Measurements from ENCODE around the gene SLC35F2.

Gene SLC35F2

GRCh38 chr11:107830915-107831540 is 27.6 kb downstream of the SLC35F2 start:
- no peak overlapping the region for H2BK120ac ChIP-seq (ENCODE audit: insufficient read depth, low read length, poor library complexity)
- no CpG with 5 or more reads among the region's 5 CpGs for WGBS (ENCODE audit: extremely low coverage, insufficient coverage, insufficient read length)
- peak overlapping the region; percentile 46 for H2AK5ac ChIP-seq (ENCODE audit: low read length)
- H2BK5ac ChIP-seq (ENCODE audit: low read depth, low read length, poor library complexity): no peak overlapping the region
- peaks cover 2% of the 10 kb centered on the region for H3K79me1 ChIP-seq (ENCODE audit: low read length)
- H3K27ac ChIP-seq (ENCODE audit: low read depth, low read length): no peak overlapping the region
- H3K9ac ChIP-seq (ENCODE audit: low read length): no peak overlapping the region
- no peak overlapping the region for H3K4me3 ChIP-seq (ENCODE audit: low read depth, low read length)
- H3K23ac ChIP-seq (ENCODE audit: low read length): no peak overlapping the region
- H4K12ac ChIP-seq (ENCODE audit: low read depth, low read length): no peak overlapping the region
- peak overlapping the region; percentile 14 for H4K91ac ChIP-seq (ENCODE audit: low read depth, low read length)
- H3K9me3 ChIP-seq (ENCODE audit: insufficient read depth, low read depth, low read length): no peaks in the 10 kb centered on the region
- H3K14ac ChIP-seq (ENCODE audit: low read length): no peak overlapping the region
- no peaks in the 10 kb centered on the region for H3K27me3 ChIP-seq (ENCODE audit: insufficient read depth, low read length)
- H2BK12ac ChIP-seq (ENCODE audit: low read length): no peak overlapping the region
- peak overlapping the region; percentile 71 for H3K18ac ChIP-seq (ENCODE audit: low read length)
- H3K36me3 ChIP-seq (ENCODE audit: control insufficient read depth in 1 of 2, insufficient read depth in 2 of 2, low read length in 2 of 2): peaks cover 0 to 4% of the 10 kb centered on the region in 2 experiments
- no peak overlapping the region for H2AFZ ChIP-seq (ENCODE audit: insufficient read depth, low read length, poor library complexity)
- no peak overlapping the region for H3K4me2 ChIP-seq (ENCODE audit: low read length)
- DNase-seq: no peak
- H3K79me2 ChIP-seq (ENCODE audit: control insufficient read depth, insufficient read depth, low read length, poor library complexity): no peaks in the 10 kb centered on the region
- H4K8ac ChIP-seq (ENCODE audit: low read depth, low read length): no peak overlapping the region
- H3K4ac ChIP-seq (ENCODE audit: low read depth, low read length): no peak overlapping the region
- H3K4me1 ChIP-seq (ENCODE audit: control insufficient read depth in 1 of 2, insufficient read depth in 2 of 2, low read length in 2 of 2): peaks cover 0 to 10% of the 10 kb centered on the region in 2 experiments

GRCh38 chr11:107827041-107827440 is 31.5 kb downstream of the SLC35F2 start:
- Histone ChIP-seq H3K36me3 (ENCODE audit: control insufficient read depth in 1 of 2, insufficient read depth in 2 of 2, low read length in 2 of 2) (peaks cover 0 to 4% of the 10 kb centered on the region in 2 experiments), H3K4ac (ENCODE audit: low read depth, low read length) (no peak overlapping the region), H3K79me1 (ENCODE audit: low read length) (peaks cover 6% of the 10 kb centered on the region), H3K9ac (ENCODE audit: low read length) (no peak overlapping the region), H2BK12ac (ENCODE audit: low read length) (no peak overlapping the region), H3K4me3 (ENCODE audit: low read depth, low read length) (no peak overlapping the region), H3K9me3 (ENCODE audit: insufficient read depth, low read depth, low read length) (no peaks in the 10 kb centered on the region), H3K4me2 (ENCODE audit: low read length) (no peak overlapping the region), H3K18ac (ENCODE audit: low read length) (no peak overlapping the region), H2BK5ac (ENCODE audit: low read depth, low read length, poor library complexity) (no peak overlapping the region), H3K14ac (ENCODE audit: low read length) (no peak overlapping the region), H2BK120ac (ENCODE audit: insufficient read depth, low read length, poor library complexity) (no peak overlapping the region), H3K27me3 (ENCODE audit: insufficient read depth, low read length) (no peaks in the 10 kb centered on the region), H3K27ac (ENCODE audit: low read depth, low read length) (no peak overlapping the region), H2AFZ (ENCODE audit: insufficient read depth, low read length, poor library complexity) (no peak overlapping the region), H3K23ac (ENCODE audit: low read length) (no peak overlapping the region), H4K8ac (ENCODE audit: low read depth, low read length) (no peak overlapping the region), H3K79me2 (ENCODE audit: control insufficient read depth, insufficient read depth, low read length, poor library complexity) (peaks cover 1% of the 10 kb centered on the region), H2AK5ac (ENCODE audit: low read length) (no peak overlapping the region), H3K4me1 (ENCODE audit: control insufficient read depth in 1 of 2, insufficient read depth in 2 of 2, low read length in 2 of 2) (peaks cover 4 to 6% of the 10 kb centered on the region in 2 experiments), H4K12ac (ENCODE audit: low read depth, low read length) (no peak overlapping the region), H4K91ac (ENCODE audit: low read depth, low read length) (no peak overlapping the region)
- DNase-seq: no peak
- WGBS (ENCODE audit: extremely low coverage, insufficient coverage, insufficient read length): no CpG with 5 or more reads among the region's 3 CpGs

DNA sequence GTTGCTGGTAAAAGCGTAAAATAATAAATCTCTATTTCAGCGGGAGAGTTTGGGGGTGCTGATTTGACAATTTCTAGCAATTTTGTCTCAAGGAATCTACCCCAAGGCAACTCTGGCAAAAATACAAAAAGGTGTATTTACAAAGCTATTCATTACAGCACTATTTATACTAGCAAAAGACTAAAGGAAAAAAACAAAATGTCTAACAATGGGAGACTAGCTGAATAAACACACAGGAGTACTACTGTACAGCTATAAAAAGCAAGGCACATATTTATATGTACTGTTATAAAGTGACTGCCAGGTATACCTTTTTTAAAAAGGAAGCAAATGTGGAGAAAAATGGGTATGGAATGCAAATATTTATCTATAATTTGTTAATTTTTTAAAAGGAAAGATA is 32.7 kb downstream of the SLC35F2 start:
- Histone ChIP-seq H4K12ac (ENCODE audit: low read depth, low read length) (no peak overlapping the region), H4K91ac (ENCODE audit: low read depth, low read length) (no peak overlapping the region), H3K14ac (ENCODE audit: low read length) (no peak overlapping the region), H3K4me2 (ENCODE audit: low read length) (no peak overlapping the region), H2BK5ac (ENCODE audit: low read depth, low read length, poor library complexity) (no peak overlapping the region), H3K79me1 (ENCODE audit: low read length) (peaks cover 6% of the 10 kb centered on the region), H2AFZ (ENCODE audit: insufficient read depth, low read length, poor library complexity) (no peak overlapping the region), H3K9ac (ENCODE audit: low read length) (no peak overlapping the region), H2AK5ac (ENCODE audit: low read length) (no peak overlapping the region), H3K79me2 (ENCODE audit: control insufficient read depth, insufficient read depth, low read length, poor library complexity) (peaks cover 1% of the 10 kb centered on the region), H3K4me3 (ENCODE audit: low read depth, low read length) (no peak overlapping the region), H3K27me3 (ENCODE audit: insufficient read depth, low read length) (no peaks in the 10 kb centered on the region), H3K9me3 (ENCODE audit: insufficient read depth, low read depth, low read length) (no peaks in the 10 kb centered on the region), H2BK120ac (ENCODE audit: insufficient read depth, low read length, poor library complexity) (no peak overlapping the region), H3K23ac (ENCODE audit: low read length) (no peak overlapping the region), H3K36me3 (ENCODE audit: control insufficient read depth in 1 of 2, insufficient read depth in 2 of 2, low read length in 2 of 2) (peaks cover 0 to 2% of the 10 kb centered on the region in 2 experiments), H3K18ac (ENCODE audit: low read length) (no peak overlapping the region), H3K4me1 (ENCODE audit: control insufficient read depth in 1 of 2, insufficient read depth in 2 of 2, low read length in 2 of 2) (peaks cover 4 to 10% of the 10 kb centered on the region in 2 experiments), H3K4ac (ENCODE audit: low read depth, low read length) (no peak overlapping the region), H4K8ac (ENCODE audit: low read depth, low read length) (no peak overlapping the region), H2BK12ac (ENCODE audit: low read length) (no peak overlapping the region), H3K27ac (ENCODE audit: low read depth, low read length) (no peak overlapping the region)
- no CpG with 5 or more reads among the region's 2 CpGs for WGBS (ENCODE audit: extremely low coverage, insufficient coverage, insufficient read length)
- DNase-seq: no peak

GRCh38 chr11:107824668-107825369 is 33.8 kb downstream of the SLC35F2 start:
- WGBS (ENCODE audit: extremely low coverage, insufficient coverage, insufficient read length): no CpG with 5 or more reads among the region's 5 CpGs
- Histone ChIP-seq H3K23ac (ENCODE audit: low read length) (no peak overlapping the region), H4K8ac (ENCODE audit: low read depth, low read length) (no peak overlapping the region)

More at GRCh38 chr11:107824668-107825369, 33.8 kb downstream of the SLC35F2 start:
- Histone ChIP-seq H2BK12ac (ENCODE audit: low read length) (no peak overlapping the region), H2AFZ (ENCODE audit: insufficient read depth, low read length, poor library complexity) (no peak overlapping the region), H2AK5ac (ENCODE audit: low read length) (no peak overlapping the region), H3K9ac (ENCODE audit: low read length) (no peak overlapping the region), H3K4me3 (ENCODE audit: low read depth, low read length) (no peak overlapping the region), H4K12ac (ENCODE audit: low read depth, low read length) (no peak overlapping the region), H4K91ac (ENCODE audit: low read depth, low read length) (no peak overlapping the region), H3K27me3 (ENCODE audit: insufficient read depth, low read length) (no peaks in the 10 kb centered on the region), H2BK120ac (ENCODE audit: insufficient read depth, low read length, poor library complexity) (no peak overlapping the region), H3K4ac (ENCODE audit: low read depth, low read length) (no peak overlapping the region), H3K14ac (ENCODE audit: low read length) (no peak overlapping the region), H3K36me3 (ENCODE audit: control insufficient read depth in 1 of 2, insufficient read depth in 2 of 2, low read length in 2 of 2) (peaks cover 0 to 2% of the 10 kb centered on the region in 2 experiments), H3K4me2 (ENCODE audit: low read length) (no peak overlapping the region), H3K79me2 (ENCODE audit: control insufficient read depth, insufficient read depth, low read length, poor library complexity) (peaks cover 1% of the 10 kb centered on the region), H3K79me1 (ENCODE audit: low read length) (peaks cover 11% of the 10 kb centered on the region), H3K4me1 (ENCODE audit: control insufficient read depth in 1 of 2, insufficient read depth in 2 of 2, low read length in 2 of 2) (peaks cover 10 to 16% of the 10 kb centered on the region in 2 experiments), H3K9me3 (ENCODE audit: insufficient read depth, low read depth, low read length) (no peaks in the 10 kb centered on the region), H2BK5ac (ENCODE audit: low read depth, low read length, poor library complexity) (no peak overlapping the region), H3K27ac (ENCODE audit: low read depth, low read length) (no peak overlapping the region), H3K18ac (ENCODE audit: low read length) (no peak overlapping the region)
- no peak for DNase-seq
